ENCODE measurements around the gene HHAT.

- TF ChIP-seq CTCF (IDR thresholded peaks at IDR 0.05) (no peak), POLR2AphosphoS5 (IDR thresholded peaks at IDR 0.05) (no peak)
Measured at GRCh38 chr1:210531475-210532222, 202.9 kb downstream of the HHAT start.
